ENCODE results near the gene PCK1. TPM values are rescaled to one million over a fixed set of nuclear protein-coding genes. Genes with fewer than 3 reads are reported as not detected.

Gene PCK1
- total RNA-seq, 1 experiment from 2014 or later, result not detected

GRCh38 chr20:57596998-57597939 is 36.4 kb downstream of the PCK1 start:
- H3K27ac ChIP-seq, result no peak overlapping the region
- no peaks in the 10 kb centered on the region for H3K9me3 ChIP-seq (replicated peaks)
- no peaks in the 10 kb centered on the region for H3K27me3 ChIP-seq (replicated peaks)
- no peaks in the 10 kb centered on the region for H3K36me3 ChIP-seq
- 0 out of 2 replicates have a peak, but pooled peaks cover 3% of the 10 kb centered on the region for H3K4me1 ChIP-seq (replicated peaks)
- peak; percentile 52 to 57 for DNase-seq (ENCODE audit: low read depth in 1 of 2, low spot score in 2 of 2)
- no peak overlapping the region for H3K4me3 ChIP-seq

DNA sequence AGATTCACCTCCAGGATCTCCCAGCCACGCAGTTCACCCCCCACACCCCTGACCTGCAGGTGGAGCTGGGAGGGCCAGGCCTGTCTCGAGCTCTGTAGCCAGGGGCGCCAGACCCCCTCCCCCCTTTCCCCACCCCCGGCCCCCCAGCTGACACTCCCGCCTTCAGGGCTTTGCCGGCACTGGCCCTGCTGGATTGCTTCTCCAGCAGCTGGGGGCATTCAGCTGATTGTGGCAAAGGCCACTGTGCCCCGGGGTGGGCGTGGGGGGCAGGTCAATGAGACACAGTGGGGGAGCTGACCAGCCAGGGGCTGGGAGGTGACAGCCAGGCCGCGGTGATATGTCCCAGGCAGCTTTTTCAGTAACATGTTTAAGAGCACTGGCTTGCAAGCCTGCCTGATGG is 37.1 kb downstream of the PCK1 start:
- DNase-seq (ENCODE audit: low read depth in 1 of 2, low spot score in 2 of 2), result no peak
- no peaks in the 10 kb centered on the region for H3K36me3 ChIP-seq
- no peaks in the 10 kb centered on the region for H3K27me3 ChIP-seq (replicated peaks)
- H3K9me3 ChIP-seq (replicated peaks), result no peaks in the 10 kb centered on the region
- H3K27ac ChIP-seq, result no peak overlapping the region
- no peak overlapping the region for H3K4me3 ChIP-seq
- H3K4me1 ChIP-seq (replicated peaks), result 0 out of 2 replicates have a peak, but pooled peaks cover 3% of the 10 kb centered on the region

GRCh38 chr20:57598491-57598890 is 37.6 kb downstream of the PCK1 start:
- Histone ChIP-seq H3K9me3 (replicated peaks) (no peaks in the 10 kb centered on the region), H3K27me3 (replicated peaks) (no peaks in the 10 kb centered on the region), H3K27ac (no peak overlapping the region), H3K4me1 (replicated peaks) (0 out of 2 replicates have a peak, but pooled peaks cover 3% of the 10 kb centered on the region), H3K36me3 (no peaks in the 10 kb centered on the region), H3K4me3 (no peak overlapping the region)
- DNase-seq (ENCODE audit: low read depth in 1 of 2, low spot score in 2 of 2), result no peak

DNA sequence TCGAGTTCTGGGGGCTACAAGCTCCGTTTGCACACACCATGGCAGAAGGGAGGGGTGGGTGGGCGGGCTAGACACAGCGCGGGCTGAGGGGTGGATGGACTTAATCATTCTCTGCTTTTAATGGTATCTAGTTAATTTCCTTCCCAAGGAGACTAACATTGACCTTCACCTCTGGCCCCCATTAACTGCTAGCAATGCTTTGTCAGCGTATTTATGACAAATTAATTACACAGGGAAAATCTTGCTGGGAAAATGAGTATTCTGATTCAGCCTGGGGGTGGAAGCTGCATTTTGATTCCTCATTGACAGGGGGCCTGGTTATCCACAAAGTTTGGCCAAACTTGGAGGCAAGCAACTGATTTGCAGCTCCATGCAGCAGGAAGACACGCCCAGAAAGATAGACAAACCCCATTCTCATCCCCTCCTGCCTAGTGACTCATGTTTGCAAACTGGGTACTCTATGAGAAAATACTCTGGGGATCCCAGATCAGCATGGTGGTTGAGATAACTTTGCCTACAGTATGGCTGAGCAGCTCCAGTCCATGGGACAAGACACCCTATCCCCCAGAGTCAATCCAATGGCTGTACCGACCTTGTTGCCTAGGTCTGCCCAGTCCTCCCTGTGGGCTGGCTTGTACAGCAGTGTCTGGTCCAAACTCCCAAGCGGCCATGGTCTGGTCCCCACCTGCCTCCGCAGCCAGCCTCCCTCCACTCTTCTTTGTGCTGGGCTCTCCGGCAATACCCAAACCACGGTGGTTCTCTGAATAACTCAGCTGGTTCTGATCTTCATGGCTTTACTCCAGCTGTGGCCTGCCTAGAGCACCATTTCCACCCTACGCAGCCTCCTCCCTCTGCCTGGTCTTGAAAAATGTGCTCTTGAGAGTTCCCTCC is 39.7 kb downstream of the PCK1 start:
- H3K9me3 ChIP-seq (replicated peaks), result no peaks in the 10 kb centered on the region
- H3K4me1 ChIP-seq (replicated peaks), result 0 out of 2 replicates have a peak, but pooled peaks cover 3% of the 10 kb centered on the region
- no peak for DNase-seq (ENCODE audit: low read depth in 1 of 2, low spot score in 2 of 2)
- no peak overlapping the region for H3K4me3 ChIP-seq
- H3K27ac ChIP-seq, result no peak overlapping the region
- H3K27me3 ChIP-seq (replicated peaks), result no peaks in the 10 kb centered on the region
- H3K36me3 ChIP-seq, result no peaks in the 10 kb centered on the region

GRCh38 chr20:57601211-57601570 is 40.3 kb downstream of the PCK1 start:
- Histone ChIP-seq H3K4me1 (replicated peaks) (0 out of 2 replicates have a peak, but pooled peaks cover 3% of the 10 kb centered on the region), H3K9me3 (replicated peaks) (no peaks in the 10 kb centered on the region), H3K27me3 (replicated peaks) (peaks cover 5% of the 10 kb centered on the region; the same call in 1 of the 2 replicates), H3K27ac (no peak overlapping the region), H3K4me3 (no peak overlapping the region), H3K36me3 (no peaks in the 10 kb centered on the region)
- no peak for DNase-seq (ENCODE audit: low read depth in 1 of 2, low spot score in 2 of 2)

GRCh38 chr20:57601737-57602136 is 40.8 kb downstream of the PCK1 start:
- Histone ChIP-seq H3K27ac (no peak overlapping the region), H3K9me3 (replicated peaks) (no peaks in the 10 kb centered on the region), H3K36me3 (no peaks in the 10 kb centered on the region), H3K4me3 (no peak overlapping the region), H3K4me1 (replicated peaks) (0 out of 2 replicates have a peak, but pooled peaks cover 2% of the 10 kb centered on the region), H3K27me3 (replicated peaks) (peaks cover 5% of the 10 kb centered on the region; the same call in 1 of the 2 replicates)
- DNase-seq (ENCODE audit: low read depth in 1 of 2, low spot score in 2 of 2), result no peak

- H3K27me3 ChIP-seq (replicated peaks), result peaks cover 11% of the 10 kb centered on the region
- DNase-seq (ENCODE audit: low read depth in 1 of 2, low spot score in 2 of 2), result no peak
- no peak overlapping the region for H3K4me3 ChIP-seq
- H3K4me1 ChIP-seq (replicated peaks), result no peaks in the 10 kb centered on the region
- H3K27ac ChIP-seq, result no peak overlapping the region
- H3K36me3 ChIP-seq, result no peaks in the 10 kb centered on the region
- H3K9me3 ChIP-seq (replicated peaks), result no peaks in the 10 kb centered on the region
Measured at GRCh38 chr20:57603120-57603519, 42.2 kb downstream of the PCK1 start.

GRCh38 chr20:57605045-57605444 is 44.1 kb downstream of the PCK1 start:
- DNase-seq (ENCODE audit: low read depth in 1 of 2, low spot score in 2 of 2), result no peak
- H3K9me3 ChIP-seq (replicated peaks), result no peaks in the 10 kb centered on the region
- no peaks in the 10 kb centered on the region for H3K36me3 ChIP-seq
- no peak overlapping the region for H3K27ac ChIP-seq
- peaks cover 11% of the 10 kb centered on the region for H3K27me3 ChIP-seq (replicated peaks)
- H3K4me1 ChIP-seq (replicated peaks), result no peaks in the 10 kb centered on the region
- no peak overlapping the region for H3K4me3 ChIP-seq

DNA sequence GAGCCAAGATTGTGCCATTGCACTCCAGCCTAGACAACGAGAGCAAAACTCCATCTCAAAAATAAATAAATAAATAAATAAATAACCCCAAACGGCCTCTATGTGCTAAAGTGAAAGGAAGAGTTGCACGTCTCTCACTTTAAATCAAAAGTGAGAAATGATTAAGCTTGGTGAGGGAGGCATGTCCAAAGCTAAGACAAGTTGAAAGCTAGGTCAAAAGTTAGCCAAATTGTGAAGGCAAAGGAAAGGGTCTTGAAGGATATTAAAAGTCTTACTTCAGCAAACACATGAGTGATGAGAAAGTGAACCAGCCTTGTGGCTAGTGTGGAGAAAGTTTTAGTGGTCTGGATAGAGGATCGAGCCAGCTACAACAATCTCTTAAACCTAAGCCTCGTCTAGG is 45.0 kb downstream of the PCK1 start:
- no peak for DNase-seq (ENCODE audit: low read depth in 1 of 2, low spot score in 2 of 2)
- H3K36me3 ChIP-seq, result no peaks in the 10 kb centered on the region
- no peak overlapping the region for H3K27ac ChIP-seq
- H3K4me3 ChIP-seq, result no peak overlapping the region
- H3K27me3 ChIP-seq (replicated peaks), result peaks cover 11% of the 10 kb centered on the region
- no peaks in the 10 kb centered on the region for H3K4me1 ChIP-seq (replicated peaks)
- no peaks in the 10 kb centered on the region for H3K9me3 ChIP-seq (replicated peaks)

DNA sequence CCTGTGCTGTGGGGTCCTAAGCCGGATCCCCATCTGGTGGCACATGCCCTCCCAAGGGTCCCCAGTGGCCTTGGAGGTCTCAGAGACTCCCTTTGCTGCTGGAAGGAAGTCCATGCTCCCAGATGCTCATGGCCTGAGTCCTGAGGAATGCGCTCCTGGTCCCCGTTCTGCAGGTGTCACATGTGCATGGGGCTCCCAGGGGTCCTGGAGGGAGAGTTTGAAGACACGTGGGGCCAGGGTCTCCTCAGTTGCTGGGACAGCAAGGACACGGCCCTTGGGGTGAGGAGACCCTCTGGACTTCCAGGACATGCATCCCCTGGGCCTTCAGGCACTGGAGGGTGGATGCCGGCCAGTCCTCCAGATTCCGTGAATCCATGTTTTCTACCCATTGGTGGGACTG is 47.6 kb downstream of the PCK1 start:
- no peak overlapping the region for H3K27ac ChIP-seq
- no peaks in the 10 kb centered on the region for H3K36me3 ChIP-seq
- H3K27me3 ChIP-seq (replicated peaks), result peaks cover 14% of the 10 kb centered on the region
- no peaks in the 10 kb centered on the region for H3K9me3 ChIP-seq (replicated peaks)
- no peaks in the 10 kb centered on the region for H3K4me1 ChIP-seq (replicated peaks)
- H3K4me3 ChIP-seq, result no peak overlapping the region
- no peak for DNase-seq (ENCODE audit: low read depth in 1 of 2, low spot score in 2 of 2)

GRCh38 chr20:57609086-57609841 is 48.4 kb downstream of the PCK1 start:
- Histone ChIP-seq H3K4me1 (replicated peaks) (no peaks in the 10 kb centered on the region), H3K36me3 (no peaks in the 10 kb centered on the region), H3K27me3 (replicated peaks) (peaks cover 14% of the 10 kb centered on the region), H3K27ac (no peak overlapping the region), H3K9me3 (replicated peaks) (no peaks in the 10 kb centered on the region), H3K4me3 (no peak overlapping the region)
- DNase-seq (ENCODE audit: low read depth in 1 of 2, low spot score in 2 of 2), result no peak

- H3K4me1 ChIP-seq (replicated peaks), result no peaks in the 10 kb centered on the region
- DNase-seq (ENCODE audit: low read depth in 1 of 2, low spot score in 2 of 2), result no peak
- no peak overlapping the region for H3K27ac ChIP-seq
- no peaks in the 10 kb centered on the region for H3K36me3 ChIP-seq
- H3K9me3 ChIP-seq (replicated peaks), result no peaks in the 10 kb centered on the region
- H3K27me3 ChIP-seq (replicated peaks), result peaks cover 14% of the 10 kb centered on the region
- H3K4me3 ChIP-seq, result no peak overlapping the region
Measured at GRCh38 chr20:57609842-57610167, 48.9 kb downstream of the PCK1 start.

- no peaks in the 10 kb centered on the region for H3K36me3 ChIP-seq
- DNase-seq (ENCODE audit: low read depth in 1 of 2, low spot score in 2 of 2), result no peak
- H3K4me3 ChIP-seq, result no peak overlapping the region
- no peaks in the 10 kb centered on the region for H3K4me1 ChIP-seq (replicated peaks)
- H3K27ac ChIP-seq, result no peak overlapping the region
- no peaks in the 10 kb centered on the region for H3K9me3 ChIP-seq (replicated peaks)
- peaks cover 14% of the 10 kb centered on the region for H3K27me3 ChIP-seq (replicated peaks)
Measured at GRCh38 chr20:57610261-57610952, 49.5 kb downstream of the PCK1 start.
